RWPE2 (cell line): Measurements from ENCODE around the gene OR2V1.
"Not testable (repeated sequence)": the region's sequence is repeated elsewhere in the genome, so short reads cannot be mapped to it uniquely, and the experiment has no call there.

Experiments
- ATAC-seq: fragments of 200-7000 bp; cut with Tn5 transposase; 3 replicates; pipeline ENCODE4 v1.9.1; 2021; ENCODE audit warnings: low read depth
- DNase-seq: peaks from one replicate; pipeline ENCODE4 v3.0.0-alpha.2; 2020; ENCODE audit warnings: low spot score
- H3K27ac ChIP-seq: fragments of 450-650 bp; 2 replicates; pipeline ENCODE4 v1.5.1; 2017; ENCODE audit warnings: mild to moderate bottlenecking; ENCODE audit not compliant: poor library complexity, severe bottlenecking
- H3K27me3 ChIP-seq: fragments of 250-450 bp; sonication (Bioruptor Pico); 2 replicates; pipeline ENCODE4 v1.5.1; 2021; ENCODE audit warnings: mild to moderate bottlenecking, moderate library complexity; ENCODE audit not compliant: insufficient read depth, poor library complexity, severe bottlenecking
- H3K36me3 ChIP-seq: fragments of 250-450 bp; sonication (Bioruptor Pico); 2 replicates; pipeline ENCODE4 v1.5.1; 2020; ENCODE audit warnings: low read depth, mild to moderate bottlenecking, moderate library complexity
- H3K4me1 ChIP-seq: fragments of 250-450 bp; sonication (Bioruptor Pico); 2 replicates; pipeline ENCODE4 v1.5.1; 2021; ENCODE audit warnings: mild to moderate bottlenecking, moderate library complexity; ENCODE audit not compliant: insufficient read depth, poor library complexity, severe bottlenecking
- H3K4me3 ChIP-seq: fragments of 250-450 bp; sonication (Bioruptor Pico); 2 replicates; pipeline ENCODE4 v1.5.1; 2021; ENCODE audit warnings: mild to moderate bottlenecking, moderate library complexity; ENCODE audit not compliant: severe bottlenecking
- H3K9me3 ChIP-seq: fragments of 250-450 bp; sonication (Bioruptor Pico); 2 replicates; pipeline ENCODE4 v1.5.1; 2021; ENCODE audit warnings: mild to moderate bottlenecking, moderate library complexity; ENCODE audit not compliant: severe bottlenecking
- CTCF ChIP-seq: fragments of 450-650 bp; IDR thresholded peaks from one replicate; pipeline ENCODE4 v1.5.1; 2017; ENCODE audit warnings: mild to moderate bottlenecking, moderate library complexity; ENCODE audit not compliant: poor library complexity, severe bottlenecking

Gene OR2V1

DNA sequence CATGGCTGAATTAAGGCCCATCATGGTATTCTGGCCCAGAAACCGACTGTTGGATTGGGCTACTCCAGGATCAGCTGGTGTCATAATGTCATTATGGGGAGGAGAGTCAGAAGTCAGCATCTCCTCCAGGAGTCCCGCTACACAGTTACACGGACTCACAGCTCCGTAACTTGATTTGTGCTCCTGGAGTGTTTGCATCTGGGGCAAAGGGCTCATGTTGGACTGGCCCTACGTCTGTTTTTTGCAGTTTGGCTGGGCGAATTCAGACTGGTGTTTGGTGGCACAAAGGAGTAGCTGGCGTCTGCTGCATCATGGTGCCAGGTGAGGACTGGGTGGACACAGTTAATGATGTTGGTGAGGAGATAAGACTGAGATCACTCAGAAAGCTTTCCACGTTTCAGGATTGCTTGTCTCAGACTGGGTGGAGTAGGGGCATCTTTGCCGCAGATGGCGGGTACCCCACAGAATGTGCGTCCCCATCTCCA is 31.3 kb downstream of the OR2V1 start:
- H3K27ac ChIP-seq = no peak overlapping the region
- TF ChIP-seq CTCF = no peak

DNA sequence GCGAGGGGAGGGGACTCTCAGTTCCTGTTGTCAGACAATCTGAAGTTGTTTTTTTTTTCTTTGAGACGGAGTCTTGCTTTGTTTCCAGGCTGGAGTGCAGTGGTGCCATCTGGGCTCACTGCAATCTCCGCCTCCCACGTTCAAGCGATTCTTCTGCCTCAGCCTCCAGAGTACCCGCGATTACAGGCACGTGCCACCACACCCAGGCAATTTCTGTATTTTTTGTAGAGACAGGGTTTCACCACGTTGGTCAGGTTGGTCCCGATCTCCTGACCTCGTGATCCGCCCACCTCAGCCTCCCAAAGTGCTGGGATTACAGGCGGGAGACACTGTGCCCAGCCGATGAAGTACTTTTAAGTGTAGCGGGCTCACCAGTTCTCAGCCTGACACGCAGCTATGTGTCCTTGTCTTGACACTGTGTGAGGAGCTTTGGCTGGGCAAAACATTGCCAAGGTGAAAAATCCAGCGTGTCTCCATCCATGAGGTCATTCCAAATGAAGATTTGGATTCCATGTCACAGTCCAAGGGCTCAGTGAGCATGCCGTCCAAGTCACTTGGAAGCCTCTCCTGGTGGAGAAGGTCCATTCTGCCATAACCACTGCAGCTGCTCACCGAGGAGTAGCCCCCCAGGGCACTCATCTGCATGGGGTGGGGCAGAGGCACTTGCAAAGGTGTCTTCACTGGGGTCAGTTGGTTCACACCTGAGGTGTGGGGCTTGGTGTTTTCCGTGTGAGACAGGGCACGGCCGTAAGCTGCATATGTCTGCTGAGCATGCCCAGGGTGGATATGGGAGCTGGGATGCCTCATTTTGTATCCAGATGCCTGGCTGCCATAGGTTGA is 32.0 kb downstream of the OR2V1 start:
- Histone ChIP-seq H3K4me1 (no peaks in the 10 kb centered on the region), H3K4me3 (no peak overlapping the region), H3K36me3 (no peaks in the 10 kb centered on the region), H3K27ac (no peak overlapping the region), H3K27me3 (peaks cover under 1% of the 10 kb centered on the region), H3K9me3 (no peaks in the 10 kb centered on the region)
- ATAC-seq (no peak), DNase-seq (no peak)
- TF ChIP-seq CTCF = no peak

More for the DNA sequence above, 31.3 kb downstream of the OR2V1 start:
- DNase-seq (no peak), ATAC-seq (no peak)
- Histone ChIP-seq H3K4me1 (no peaks in the 10 kb centered on the region), H3K27me3 (peaks cover 3% of the 10 kb centered on the region), H3K36me3 (no peaks in the 10 kb centered on the region), H3K9me3 (no peaks in the 10 kb centered on the region), H3K4me3 (no peak overlapping the region)

DNA sequence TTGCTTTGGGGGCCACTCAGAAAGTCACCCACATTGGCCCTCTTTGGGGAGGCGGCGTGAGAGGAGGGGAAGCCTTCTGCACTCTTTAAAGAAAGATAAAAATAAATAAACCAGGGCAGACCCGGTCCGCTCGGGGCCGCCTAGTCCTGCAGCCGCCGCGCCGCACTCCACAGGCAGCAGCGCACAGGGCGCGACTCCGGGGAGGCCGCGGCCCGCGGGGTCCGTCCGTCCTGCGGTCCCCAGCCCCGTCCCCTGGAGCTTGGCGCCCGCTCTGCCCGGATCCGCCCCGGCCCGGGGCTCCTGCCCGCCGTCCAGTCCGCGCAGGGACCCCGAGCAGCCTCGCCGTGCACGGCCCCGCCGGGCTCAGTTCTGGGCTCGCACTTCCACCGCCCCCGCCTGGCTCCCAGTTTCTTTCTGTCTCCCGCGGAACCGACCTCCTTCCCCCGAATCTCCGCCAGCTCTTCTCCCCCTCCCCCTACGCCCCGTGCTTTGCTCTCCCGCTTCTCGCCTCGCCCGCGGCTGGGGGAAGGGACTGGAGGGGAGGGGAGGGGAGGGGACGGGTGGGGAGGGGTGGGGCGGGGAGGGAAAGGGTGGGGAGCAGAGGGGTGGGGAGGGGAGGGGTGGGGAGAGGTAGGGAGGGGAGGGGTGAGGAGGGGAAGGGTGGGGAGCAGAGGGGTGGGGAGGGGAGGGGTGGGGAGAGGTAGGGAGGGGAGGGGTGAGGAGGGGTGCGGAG is 33.0 kb downstream of the OR2V1 start:
- DNase-seq, H3K4me1 ChIP-seq, H3K4me3 ChIP-seq, H3K27ac ChIP-seq, H3K9me3 ChIP-seq, H3K36me3 ChIP-seq, H3K27me3 ChIP-seq: not testable (repeated sequence)
- ATAC-seq = peak; percentile 11; the same call in 2 of the 3 replicates

DNA sequence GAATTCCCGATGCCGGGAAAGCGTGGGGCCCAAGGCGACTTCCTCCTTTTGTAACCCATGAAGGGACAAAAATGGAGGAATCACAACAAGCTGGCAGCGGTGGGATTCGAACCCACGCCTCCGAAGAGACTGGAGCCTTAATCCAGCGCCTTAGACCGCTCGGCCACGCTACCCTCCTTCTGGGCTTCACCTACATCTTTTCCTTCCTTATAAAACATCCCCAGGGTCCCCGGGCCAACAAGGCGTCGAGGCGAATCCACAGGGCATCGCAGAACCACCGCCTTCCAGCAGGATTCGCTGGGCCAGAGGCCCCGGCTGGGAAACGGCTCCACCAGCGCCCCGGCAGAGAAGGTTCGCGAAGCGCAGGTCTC is 33.6 kb downstream of the OR2V1 start:
- not testable (repeated sequence) for H3K36me3 ChIP-seq, H3K4me3 ChIP-seq, H3K27me3 ChIP-seq, H3K9me3 ChIP-seq, H3K4me1 ChIP-seq, DNase-seq, H3K27ac ChIP-seq
- ATAC-seq = peak; percentile 34

- not testable (repeated sequence) for DNase-seq, H3K4me3 ChIP-seq, H3K27me3 ChIP-seq, H3K9me3 ChIP-seq, H3K4me1 ChIP-seq, H3K36me3 ChIP-seq, H3K27ac ChIP-seq
- ATAC-seq = peak; percentile 46
These were observed 34.1 kb downstream of the OR2V1 start for GRCh38 chr5:181096721-181097382.

- DNase-seq, H3K4me3 ChIP-seq, H3K27me3 ChIP-seq, ATAC-seq, H3K9me3 ChIP-seq, H3K4me1 ChIP-seq, H3K27ac ChIP-seq, H3K36me3 ChIP-seq: not testable (repeated sequence)
These were observed 35.8 kb downstream of the OR2V1 start for GRCh38 chr5:181095162-181095561.
